Measurements from ENCODE around the gene DPP6. TPM values are rescaled to one million over a fixed set of nuclear protein-coding genes. Genes with fewer than 3 reads are reported as not detected.
"Not testable (repeated sequence)": the region's sequence is repeated elsewhere in the genome, so short reads cannot be mapped to it uniquely, and the experiment has no call there.

DPP6 gene
- total and polyA plus RNA-seq, 2 donors (not counting 1 experiment from before 2014, with no cell fraction given), result not detected

- Mint-ChIP-seq H3K27me3 (no peaks in the 10 kb centered on the region), H3K4me3 (no peak overlapping the region), H3K9me3 (ENCODE audit: insufficient read depth) (peaks cover 7% of the 10 kb centered on the region), H3K27ac (no peak overlapping the region), H3K4me1 (no peaks in the 10 kb centered on the region)
- POLR2A ChIA-PET, result no interaction called here
- Histone ChIP-seq H3K4me3 (ENCODE audit: control extremely low read depth in 1 of 5, extremely low read depth in 1 of 5, insufficient read depth in 1 of 5, low read depth in 2 of 5, low read length in 4 of 5) (no peak overlapping the region), H3K36me3 (replicated peaks in 1 of 2; ENCODE audit: control extremely low read depth in 1 of 2, control insufficient read depth in 1 of 2, extremely low read depth in 1 of 2, insufficient read depth in 2 of 2, low read length in 1 of 2) (no peaks in the 10 kb centered on the region), H2AFZ (ENCODE audit: insufficient read depth, low read depth, low read length, poor library complexity, severe bottlenecking) (no peak overlapping the region), H3K9me3 (ENCODE audit: control extremely low read depth in 1 of 3, control insufficient read depth in 2 of 3, insufficient read depth in 1 of 3, low read length in 2 of 3) (peaks cover 0 to 20% (median 0%) of the 10 kb centered on the region in 3 donors), H3K9ac (ENCODE audit: low read length) (no peak overlapping the region), H3K79me2 (ENCODE audit: control insufficient read depth, insufficient read depth, low read length) (no peaks in the 10 kb centered on the region), H3K4me2 (replicated peaks; ENCODE audit: low read depth, low read length, poor library complexity, severe bottlenecking) (no peak overlapping the region), H4K20me1 (ENCODE audit: control insufficient read depth, insufficient read depth, low read length, poor library complexity, severe bottlenecking) (no peaks in the 10 kb centered on the region), H3K27me3 (replicated peaks in 1 of 4; ENCODE audit: control extremely low read depth in 1 of 4, control insufficient read depth in 3 of 4, insufficient read depth in 4 of 4, low read length in 3 of 4) (no peaks in the 10 kb centered on the region), H3K27ac (ENCODE audit: low read length in 2 of 2) (no peak overlapping the region), H3K4me1 (ENCODE audit: control insufficient read depth in 2 of 2, insufficient read depth in 2 of 2, low read length in 2 of 2) (no peaks in the 10 kb centered on the region)
- DNase-seq (no peak), ATAC-seq (ENCODE audit: low read depth) (no peak)
- TF ChIP-seq EZH2 (IDR thresholded peaks at IDR 0.05; ENCODE audit: borderline replicate concordance, insufficient read depth, low read depth, low read length, poor library complexity, severe bottlenecking) (no peak), CTCF (IDR thresholded peaks at IDR 0.05) (no peak)
- CTCF ChIA-PET, result no interaction called here
- intact Hi-C loops (cut with micrococcal nuclease), result no loop called here
- WGBS (ENCODE audit: insufficient coverage), result 80% methylated on average over 8 of the region's 10 CpGs
These were observed 624.4 kb downstream of the DPP6 start for GRCh38 chr7:154676422-154677073.

- H3K4me2 ChIP-seq (replicated peaks; ENCODE audit: low read depth, low read length, poor library complexity, severe bottlenecking), result no peak overlapping the region
- no peaks in the 10 kb centered on the region for H3K79me2 ChIP-seq (ENCODE audit: control insufficient read depth, insufficient read depth, low read length)
- ATAC-seq (ENCODE audit: low read depth) (no peak), DNase-seq (no peak)
- WGBS (ENCODE audit: insufficient coverage), result 91% methylated on average over 12 of the region's 12 CpGs
- no peaks in the 10 kb centered on the region for H3K36me3 ChIP-seq (replicated peaks in 1 of 2; ENCODE audit: control extremely low read depth in 1 of 2, control insufficient read depth in 1 of 2, extremely low read depth in 1 of 2, insufficient read depth in 2 of 2, low read length in 1 of 2)
- CTCF ChIA-PET, result no interaction called here
- peaks cover 4% of the 10 kb centered on the region for H3K9me3 Mint-ChIP-seq (ENCODE audit: insufficient read depth)
- no peak overlapping the region for H3K27ac ChIP-seq (ENCODE audit: low read length in 2 of 2)
- H3K9me3 ChIP-seq (ENCODE audit: control extremely low read depth in 1 of 3, control insufficient read depth in 2 of 3, insufficient read depth in 1 of 3, low read length in 2 of 3), result peaks cover 0 to 20% (median 0%) of the 10 kb centered on the region in 3 donors
- no peak overlapping the region for H3K27ac Mint-ChIP-seq
- no peak overlapping the region for H3K9ac ChIP-seq (ENCODE audit: low read length)
- no peaks in the 10 kb centered on the region for H3K4me1 Mint-ChIP-seq
- POLR2A ChIA-PET, result no interaction called here
- intact Hi-C loops (cut with micrococcal nuclease), result no loop called here
- no peaks in the 10 kb centered on the region for H3K27me3 ChIP-seq (replicated peaks in 1 of 4; ENCODE audit: control extremely low read depth in 1 of 4, control insufficient read depth in 3 of 4, insufficient read depth in 4 of 4, low read length in 3 of 4)
- H3K27me3 Mint-ChIP-seq, result no peaks in the 10 kb centered on the region
- no peak overlapping the region for H3K4me3 ChIP-seq (ENCODE audit: control extremely low read depth in 1 of 5, extremely low read depth in 1 of 5, insufficient read depth in 1 of 5, low read depth in 2 of 5, low read length in 4 of 5)
- no peaks in the 10 kb centered on the region for H3K4me1 ChIP-seq (ENCODE audit: control insufficient read depth in 2 of 2, insufficient read depth in 2 of 2, low read length in 2 of 2)
- H3K4me3 Mint-ChIP-seq, result no peak overlapping the region
- H4K20me1 ChIP-seq (ENCODE audit: control insufficient read depth, insufficient read depth, low read length, poor library complexity, severe bottlenecking), result no peaks in the 10 kb centered on the region
- TF ChIP-seq CTCF (IDR thresholded peaks at IDR 0.05), result no peak
- H2AFZ ChIP-seq (ENCODE audit: insufficient read depth, low read depth, low read length, poor library complexity, severe bottlenecking), result no peak overlapping the region
These were observed 625.3 kb downstream of the DPP6 start for GRCh38 chr7:154677454-154677853.

- H3K4me3 Mint-ChIP-seq; H4K20me1 ChIP-seq (ENCODE audit: control insufficient read depth, insufficient read depth, low read length, poor library complexity, severe bottlenecking); H3K4me2 ChIP-seq (replicated peaks; ENCODE audit: low read depth, low read length, poor library complexity, severe bottlenecking); intact Hi-C loops (cut with micrococcal nuclease); H3K9me3 Mint-ChIP-seq (ENCODE audit: insufficient read depth); H3K36me3 ChIP-seq (replicated peaks in 1 of 2; ENCODE audit: control extremely low read depth in 1 of 2, control insufficient read depth in 1 of 2, extremely low read depth in 1 of 2, insufficient read depth in 2 of 2, low read length in 1 of 2); H3K4me3 ChIP-seq (ENCODE audit: control extremely low read depth in 1 of 5, extremely low read depth in 1 of 5, insufficient read depth in 1 of 5, low read depth in 2 of 5, low read length in 4 of 5); POLR2A ChIA-PET; H3K27ac Mint-ChIP-seq; H3K4me1 Mint-ChIP-seq; H3K4me1 ChIP-seq (ENCODE audit: control insufficient read depth in 2 of 2, insufficient read depth in 2 of 2, low read length in 2 of 2); H3K27me3 ChIP-seq (replicated peaks in 1 of 4; ENCODE audit: control extremely low read depth in 1 of 4, control insufficient read depth in 3 of 4, insufficient read depth in 4 of 4, low read length in 3 of 4); ATAC-seq (ENCODE audit: low read depth); H3K27ac ChIP-seq (ENCODE audit: low read length in 2 of 2); H3K9ac ChIP-seq (ENCODE audit: low read length); CTCF ChIA-PET; DNase-seq; H3K79me2 ChIP-seq (ENCODE audit: control insufficient read depth, insufficient read depth, low read length); H3K27me3 Mint-ChIP-seq; H2AFZ ChIP-seq (ENCODE audit: insufficient read depth, low read depth, low read length, poor library complexity, severe bottlenecking): not testable (repeated sequence)
- peaks cover 0 to 20% (median 0%) of the 10 kb centered on the region in 3 donors for H3K9me3 ChIP-seq (ENCODE audit: control extremely low read depth in 1 of 3, control insufficient read depth in 2 of 3, insufficient read depth in 1 of 3, low read length in 2 of 3)
- WGBS (ENCODE audit: insufficient coverage), result 91% methylated on average over 18 of the region's 18 CpGs
These were observed 625.9 kb downstream of the DPP6 start for GRCh38 chr7:154678001-154678550.

Data from B cell (primary cell).